Smooth muscle cell (in vitro differentiated cells): Measurements from ENCODE around the gene ZNF354C. TPM values are rescaled to one million over a fixed set of nuclear protein-coding genes. Genes with fewer than 3 reads are reported as not detected.

Source experiments
- DNase-seq: peaks from one replicate; lab custom pipeline; 2025; ENCODE audit not compliant: unreplicated experiment; lab: John Stamatoyannopoulos, UW
- H2AFZ ChIP-seq: fragments of 200-600 bp; sonication (generic); 2 replicates; pipeline ENCODE4 v1.6.0; 2016; ENCODE audit warnings: antibody characterized with exemption, low read depth, mild to moderate bottlenecking
- H3F3A ChIP-seq: fragments of 200-600 bp; sonication (generic); 2 replicates; pipeline ENCODE4 v1.6.0; 2017; ENCODE audit warnings: antibody characterized with exemption, low read depth
- H3K27ac ChIP-seq: fragments of 200-600 bp; sonication (generic); 2 replicates; pipeline ENCODE4 v1.5.1; 2016; ENCODE audit warnings: low read depth, mild to moderate bottlenecking
- H3K27me3 ChIP-seq: fragments of 200-600 bp; sonication (generic); 2 replicates; pipeline ENCODE4 v1.6.1; 2016; ENCODE audit warnings: low read depth, mild to moderate bottlenecking
- H3K36me3 ChIP-seq: fragments of 200-600 bp; sonication (generic); 2 replicates; pipeline ENCODE4 v1.5.1; 2016; ENCODE audit warnings: low read depth
- H3K4me1 ChIP-seq: fragments of 200-600 bp; sonication (generic); 2 replicates; pipeline ENCODE4 v1.5.1; 2016; ENCODE audit warnings: low read depth
- H3K4me2 ChIP-seq: fragments of 200-600 bp; sonication (generic); 2 replicates; pipeline ENCODE4 v1.6.0; 2016; ENCODE audit warnings: mild to moderate bottlenecking
- H3K4me3 ChIP-seq: fragments of 200-600 bp; sonication (generic); 2 replicates; pipeline ENCODE4 v1.5.1; 2016; ENCODE audit warnings: mild to moderate bottlenecking
- H3K79me2 ChIP-seq: fragments of 200-600 bp; sonication (generic); 2 replicates; pipeline ENCODE4 v1.6.0; 2016; ENCODE audit warnings: low read depth, mild to moderate bottlenecking
- H3K9ac ChIP-seq: fragments of 200-600 bp; sonication (generic); 2 replicates; pipeline ENCODE4 v1.6.0; 2016; ENCODE audit warnings: low read depth
- H3K9me3 ChIP-seq: fragments of 200-600 bp; sonication (generic); replicated peaks from 2 replicates; pipeline ENCODE4 v1.5.1; 2016; ENCODE audit warnings: low read depth
- H4K20me1 ChIP-seq: fragments of 200-600 bp; sonication (generic); 2 replicates; pipeline ENCODE4 v1.6.0; 2016; ENCODE audit warnings: low read depth
- CTCF ChIP-seq: fragments of 200-600 bp; sonication (generic); IDR thresholded peaks from 2 replicates; pipeline ENCODE4 v1.5.1; 2017; ENCODE audit warnings: borderline replicate concordance, mild to moderate bottlenecking, antibody characterized with exemption; ENCODE audit not compliant: insufficient read depth, poor library complexity, severe bottlenecking
- WGBS: methylation state at CpG from one replicate; pipeline ENCODE4 v1.1.7; 2016; ENCODE audit warnings: low lambda C conversion rate; 5-methylcytosine and 5-hydroxymethylcytosine counted together
- polyA plus RNA-seq: library from polyadenylated mRNA; unstranded; fragments of >200 nt; fragmentation: Nextera tagmentation; extraction: Ambion mirVana; gene quantifications from 2 replicates; pipeline ENCODE4 v1.2.1, GENCODE V29; 2016
- total RNA-seq: library from RNA; depleted of rRNA; stranded (reverse); fragments of >200 nt; gene quantifications from 2 replicates; pipeline ENCODE4 v1.2.3, GENCODE V29; 2014

The ZNF354C gene
- total and polyA plus RNA-seq, 2 experiments from 2014 or later: 4.0 to 11.7 TPM

- 93% methylated on average over 15 of the region's 15 CpGs for WGBS
Measured at GRCh38 chr5:179119415-179120170, 59.4 kb downstream of the ZNF354C start.

GRCh38 chr5:179120421-179120861, 60.3 kb downstream of the ZNF354C start:
- Histone ChIP-seq H3K9me3 (no peaks in the 10 kb centered on the region), H3K27ac (no peak overlapping the region), H4K20me1 (no peaks in the 10 kb centered on the region), H2AFZ (no peak overlapping the region), H3K36me3 (no peaks in the 10 kb centered on the region), H3F3A (no peaks in the 10 kb centered on the region), H3K9ac (no peak overlapping the region), H3K4me2 (no peak overlapping the region), H3K4me1 (no peaks in the 10 kb centered on the region), H3K4me3 (no peak overlapping the region), H3K79me2 (no peaks in the 10 kb centered on the region), H3K27me3 (no peaks in the 10 kb centered on the region)
- 95% methylated on average over 31 of the region's 35 CpGs for WGBS
- TF ChIP-seq CTCF: no peak
- no peak for DNase-seq

More at GRCh38 chr5:179119415-179120170, 59.4 kb downstream of the ZNF354C start:
- Histone ChIP-seq H3K4me1 (no peaks in the 10 kb centered on the region), H3K9ac (no peak overlapping the region), H3K27ac (no peak overlapping the region), H4K20me1 (no peaks in the 10 kb centered on the region), H3K4me2 (no peak overlapping the region), H3K4me3 (no peak overlapping the region), H2AFZ (no peak overlapping the region), H3F3A (no peaks in the 10 kb centered on the region), H3K27me3 (no peaks in the 10 kb centered on the region), H3K9me3 (no peaks in the 10 kb centered on the region), H3K36me3 (no peaks in the 10 kb centered on the region), H3K79me2 (no peaks in the 10 kb centered on the region)
- DNase-seq: no peak
- no peak for TF ChIP-seq CTCF

- WGBS: 98% methylated on average over 56 of the region's 75 CpGs
- Histone ChIP-seq H3K79me2 (no peaks in the 10 kb centered on the region), H3K9me3 (no peaks in the 10 kb centered on the region), H3K4me1 (no peaks in the 10 kb centered on the region), H3K4me2 (no peak overlapping the region), H2AFZ (no peak overlapping the region), H3K4me3 (no peak overlapping the region), H3K36me3 (no peaks in the 10 kb centered on the region), H3F3A (no peaks in the 10 kb centered on the region), H3K27me3 (no peaks in the 10 kb centered on the region), H3K27ac (no peak overlapping the region), H4K20me1 (no peaks in the 10 kb centered on the region), H3K9ac (no peak overlapping the region)
- TF ChIP-seq CTCF: no peak
- DNase-seq: no peak
Measured at GRCh38 chr5:179120951-179121666, 60.9 kb downstream of the ZNF354C start.
